Activated naive CD8-positive, alpha-beta T cell treated with anti-CD3 and anti-CD28 coated beads for 36 hours (primary cell): Measurements from ENCODE around the gene CREBRF. TPM values are rescaled to one million over a fixed set of nuclear protein-coding genes. Genes with fewer than 3 reads are reported as not detected.
A peak's percentile ranks its signal among the peaks of the same experiment; 100 is the strongest.
"Not testable (repeated sequence)": the region's sequence is repeated elsewhere in the genome, so short reads cannot be mapped to it uniquely, and the experiment has no call there.

Experiments used
- DNase-seq: peaks from one replicate; pipeline ENCODE4 v3.0.0; 2021
- H3K27ac Mint-ChIP-seq: one replicate; pipeline ENCODE4 v1.8.0; 2022; ENCODE audit warnings: mild to moderate bottlenecking, moderate library complexity, mixed read lengths
- H3K27me3 Mint-ChIP-seq: one replicate; pipeline ENCODE4 v1.8.0; 2022; ENCODE audit warnings: mild to moderate bottlenecking, mixed read lengths
- H3K36me3 Mint-ChIP-seq: one replicate; pipeline ENCODE4 v1.8.0; 2021; ENCODE audit warnings: mild to moderate bottlenecking, mixed read lengths
- H3K4me1 Mint-ChIP-seq: one replicate; pipeline ENCODE4 v1.8.0; 2021; ENCODE audit warnings: mixed read lengths
- H3K4me3 Mint-ChIP-seq: one replicate; pipeline ENCODE4 v1.8.0; 2022; ENCODE audit warnings: mild to moderate bottlenecking, moderate library complexity, mixed read lengths
- H3K9me3 Mint-ChIP-seq: one replicate; pipeline ENCODE4 v1.8.0; 2022; ENCODE audit warnings: mixed read lengths
- total RNA-seq, 2 experiments: library from RNA; stranded (reverse); gene quantifications; one replicate each; pipeline ENCODE4 v1.2.3, GENCODE V29; 2021

The CREBRF gene
- total RNA-seq, 2 experiments from 2014 or later = 8.6 to 8.8 TPM

GRCh38 chr5:173051746-173052145 is 4.4 kb upstream of the CREBRF start:
- H3K4me1 Mint-ChIP-seq = peaks cover 23% of the 10 kb centered on the region
- H3K36me3 Mint-ChIP-seq = no peaks in the 10 kb centered on the region
- no peaks in the 10 kb centered on the region for H3K27me3 Mint-ChIP-seq
- no peak overlapping the region for H3K4me3 Mint-ChIP-seq
- H3K27ac Mint-ChIP-seq = no peak overlapping the region
- DNase-seq = no peak
- no peaks in the 10 kb centered on the region for H3K9me3 Mint-ChIP-seq

GRCh38 chr5:173053041-173053440 is 3.1 kb upstream of the CREBRF start:
- Mint-ChIP-seq H3K27me3 (no peaks in the 10 kb centered on the region), H3K4me3 (no peak overlapping the region), H3K27ac (no peak overlapping the region), H3K4me1 (peaks cover 23% of the 10 kb centered on the region), H3K9me3 (no peaks in the 10 kb centered on the region), H3K36me3 (no peaks in the 10 kb centered on the region)
- DNase-seq = no peak

- Mint-ChIP-seq H3K9me3 (no peaks in the 10 kb centered on the region), H3K27ac (peak overlapping the region; percentile 93), H3K4me1 (peaks cover 30% of the 10 kb centered on the region), H3K27me3 (no peaks in the 10 kb centered on the region), H3K36me3 (no peaks in the 10 kb centered on the region), H3K4me3 (peak overlapping the region; percentile 86)
- no peak for DNase-seq
Observed at GRCh38 chr5:173055042-173055721, 970 bp upstream of the CREBRF start.

DNA sequence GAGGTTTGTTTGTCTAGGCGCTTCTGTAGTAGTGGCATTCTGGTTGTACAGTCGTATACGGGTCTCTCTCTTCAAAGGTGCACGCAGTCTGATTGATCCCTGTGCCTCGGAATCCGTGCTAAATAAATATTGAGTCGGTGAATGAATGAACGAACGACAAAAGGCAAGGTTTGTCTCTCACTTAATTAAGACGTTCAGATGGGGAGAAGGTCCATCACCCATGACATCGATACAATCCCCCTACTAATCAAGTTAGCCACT is 500 bp upstream of the CREBRF start:
- Mint-ChIP-seq H3K9me3 (no peaks in the 10 kb centered on the region), H3K27me3 (no peaks in the 10 kb centered on the region), H3K4me3 (peak overlapping the region; percentile 86), H3K4me1 (peaks cover 34% of the 10 kb centered on the region), H3K36me3 (peaks cover 3% of the 10 kb centered on the region), H3K27ac (peak overlapping the region; percentile 93)
- no peak for DNase-seq

- no peak for DNase-seq
- Mint-ChIP-seq H3K4me3 (peak overlapping the region; percentile 95), H3K27ac (peak overlapping the region; percentile 95), H3K4me1 (peaks cover 43% of the 10 kb centered on the region), H3K9me3 (no peaks in the 10 kb centered on the region), H3K36me3 (peaks cover 3% of the 10 kb centered on the region), H3K27me3 (no peaks in the 10 kb centered on the region)
Observed at GRCh38 chr5:173056783-173057061, 570 bp downstream of the CREBRF start.

DNA sequence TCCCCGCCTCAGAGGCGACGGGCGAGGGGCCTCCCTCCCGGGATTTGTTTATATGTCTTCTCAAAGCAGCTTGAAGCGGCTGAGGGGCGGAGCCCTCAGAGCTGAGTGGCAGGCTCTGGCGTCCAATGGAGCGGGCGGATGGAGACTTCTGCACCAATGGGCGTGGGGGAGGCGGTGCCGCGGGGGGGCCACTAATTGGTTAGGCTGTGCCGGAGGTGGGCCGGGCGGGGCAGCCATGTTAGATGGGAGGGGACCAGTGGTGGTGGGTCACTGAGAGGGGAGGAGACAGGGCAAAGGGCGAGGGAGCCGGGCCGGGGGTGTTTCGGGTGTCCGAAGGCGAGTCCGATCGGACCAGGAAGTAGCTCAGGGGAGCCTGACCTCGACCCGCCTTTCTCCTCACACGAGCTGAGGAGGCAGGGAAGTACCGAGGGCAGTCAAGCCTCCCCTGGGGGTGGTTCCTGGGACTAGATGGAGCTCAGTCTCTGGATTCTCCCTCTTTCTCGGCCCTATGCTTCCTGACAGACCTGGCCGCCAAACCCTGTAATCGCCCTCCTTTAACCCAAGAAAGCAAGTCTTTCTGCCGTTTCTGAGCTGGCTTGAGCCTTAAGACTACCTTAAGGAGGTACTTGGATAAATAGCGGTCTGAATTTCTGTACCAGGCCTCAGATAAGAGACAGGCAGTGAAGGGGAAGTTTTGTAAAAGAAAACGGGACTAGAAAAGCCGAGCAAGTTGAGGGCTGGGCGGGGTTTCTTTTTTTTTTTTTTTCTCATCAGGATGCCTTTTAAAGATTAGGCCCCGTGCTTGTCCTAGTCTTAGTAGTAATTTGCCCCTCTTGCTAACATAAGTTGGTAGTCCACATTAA is 1.1 kb downstream of the CREBRF start:
- H3K4me1 Mint-ChIP-seq = peaks cover 47% of the 10 kb centered on the region
- no peaks in the 10 kb centered on the region for H3K9me3 Mint-ChIP-seq
- no peaks in the 10 kb centered on the region for H3K27me3 Mint-ChIP-seq
- peak; percentile 99 for DNase-seq
- peak overlapping the region; percentile 95 for H3K4me3 Mint-ChIP-seq
- H3K36me3 Mint-ChIP-seq = peaks cover 3% of the 10 kb centered on the region
- peak overlapping the region; percentile 95 for H3K27ac Mint-ChIP-seq

DNA sequence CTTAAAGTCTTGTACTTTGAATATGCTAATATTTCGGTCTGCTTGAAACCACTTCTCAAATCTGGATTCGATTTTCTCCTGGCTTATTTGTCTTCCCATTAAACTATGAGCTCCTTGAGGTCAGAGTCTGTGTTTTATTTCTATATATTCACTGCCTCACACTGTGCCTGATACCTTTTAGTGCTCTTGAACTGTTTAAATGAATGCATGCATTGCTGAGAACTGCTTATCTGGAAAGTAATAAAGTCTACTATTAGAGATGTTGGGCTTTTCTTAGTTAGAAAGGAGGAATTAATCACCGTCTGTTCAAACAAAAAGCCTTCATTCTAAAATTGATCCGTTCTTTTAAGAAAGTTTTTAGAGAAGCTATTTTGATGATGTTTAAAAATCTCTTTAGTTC is 6.0 kb downstream of the CREBRF start:
- Mint-ChIP-seq H3K36me3 (peaks cover 5% of the 10 kb centered on the region), H3K27ac (peak overlapping the region; percentile 90), H3K4me3 (peak overlapping the region; percentile 22), H3K27me3 (no peaks in the 10 kb centered on the region), H3K9me3 (no peaks in the 10 kb centered on the region), H3K4me1 (peaks cover 57% of the 10 kb centered on the region)
- DNase-seq = no peak

DNA sequence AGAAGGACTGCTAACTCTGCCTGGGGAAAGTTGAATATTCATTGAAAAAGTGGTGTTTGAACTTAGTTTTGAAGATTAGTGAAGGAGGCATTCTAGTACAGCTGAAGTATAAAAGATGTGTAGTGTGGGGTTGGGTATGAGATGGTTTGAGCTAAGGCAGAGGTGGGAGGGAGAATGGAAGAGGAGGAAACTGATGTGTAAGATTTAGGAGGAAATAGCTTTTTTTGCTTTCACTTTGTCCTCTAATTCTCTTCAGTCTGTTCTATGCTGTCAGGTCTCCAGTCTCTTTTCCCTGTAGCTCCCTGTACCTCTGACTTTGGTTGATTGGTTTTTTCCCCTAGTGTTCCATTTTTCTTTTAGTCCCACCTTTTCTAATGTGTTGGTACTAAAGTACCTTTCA is 9.0 kb downstream of the CREBRF start:
- Mint-ChIP-seq H3K9me3 (no peaks in the 10 kb centered on the region), H3K4me3 (peak overlapping the region; percentile 70), H3K4me1 (peaks cover 69% of the 10 kb centered on the region), H3K36me3 (peaks cover 11% of the 10 kb centered on the region), H3K27ac (peak overlapping the region; percentile 82), H3K27me3 (no peaks in the 10 kb centered on the region)
- no peak for DNase-seq

- no peak for DNase-seq
- Mint-ChIP-seq H3K4me3 (peak overlapping the region; percentile 39), H3K27ac (peak overlapping the region; percentile 67), H3K4me1 (peaks cover 49% of the 10 kb centered on the region), H3K36me3 (peaks cover 7% of the 10 kb centered on the region), H3K9me3 (no peaks in the 10 kb centered on the region), H3K27me3 (no peaks in the 10 kb centered on the region)
Observed at GRCh38 chr5:173069671-173070070, 13.5 kb downstream of the CREBRF start.

- peaks cover 37% of the 10 kb centered on the region for H3K4me1 Mint-ChIP-seq
- H3K27ac Mint-ChIP-seq = no peak overlapping the region
- H3K27me3 Mint-ChIP-seq = no peaks in the 10 kb centered on the region
- no peak overlapping the region for H3K4me3 Mint-ChIP-seq
- DNase-seq = no peak
- H3K9me3 Mint-ChIP-seq = peaks cover 2% of the 10 kb centered on the region
- H3K36me3 Mint-ChIP-seq = no peaks in the 10 kb centered on the region
Observed at GRCh38 chr5:173075137-173075843, 19.1 kb downstream of the CREBRF start.

DNA sequence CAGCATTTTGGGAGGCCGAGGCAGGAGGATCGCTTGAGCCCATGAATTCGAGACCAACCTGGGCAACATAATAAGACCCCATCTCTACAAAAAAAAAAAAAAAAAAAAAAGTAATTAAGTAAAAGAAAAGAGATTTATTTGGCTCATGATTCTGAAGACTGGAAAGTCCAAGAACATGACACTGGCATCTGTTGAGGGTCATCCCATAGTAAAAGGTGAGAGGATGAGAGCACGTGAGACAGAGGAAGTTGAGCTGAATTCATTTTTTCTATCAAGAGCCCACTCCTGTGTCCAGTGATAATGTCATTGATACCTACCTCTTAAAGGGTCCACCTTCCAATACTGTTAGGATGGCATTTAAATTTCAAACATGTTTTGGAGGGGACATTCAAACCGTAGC is 19.8 kb downstream of the CREBRF start:
- Mint-ChIP-seq H3K27me3 (no peaks in the 10 kb centered on the region), H3K27ac (no peak overlapping the region), H3K4me3 (no peak overlapping the region), H3K4me1 (peaks cover 40% of the 10 kb centered on the region), H3K36me3 (no peaks in the 10 kb centered on the region), H3K9me3 (peaks cover 2% of the 10 kb centered on the region)
- DNase-seq = no peak

DNA sequence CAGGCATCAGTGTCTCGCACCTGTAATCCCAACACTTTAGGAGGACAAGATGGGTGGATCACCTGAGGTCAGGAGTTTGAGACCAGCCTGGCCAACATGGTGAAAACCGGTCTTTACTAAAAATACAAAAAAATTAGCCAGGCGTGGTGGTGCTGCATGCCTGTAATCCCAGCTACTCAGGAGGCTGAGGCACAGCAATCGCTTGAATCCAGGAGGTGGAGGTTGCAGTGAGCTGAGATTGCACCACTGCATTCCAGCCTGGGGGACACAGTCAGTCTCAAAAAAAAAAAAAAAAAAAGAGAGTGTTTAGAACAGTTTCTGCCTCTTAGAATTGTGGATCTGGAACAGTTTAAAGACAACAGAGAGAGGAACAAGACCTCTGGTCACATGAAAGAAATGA is 20.3 kb downstream of the CREBRF start:
- not testable (repeated sequence) for H3K27me3 Mint-ChIP-seq, H3K9me3 Mint-ChIP-seq, H3K27ac Mint-ChIP-seq, H3K4me3 Mint-ChIP-seq, DNase-seq, H3K36me3 Mint-ChIP-seq
- peaks cover 40% of the 10 kb centered on the region for H3K4me1 Mint-ChIP-seq

DNA sequence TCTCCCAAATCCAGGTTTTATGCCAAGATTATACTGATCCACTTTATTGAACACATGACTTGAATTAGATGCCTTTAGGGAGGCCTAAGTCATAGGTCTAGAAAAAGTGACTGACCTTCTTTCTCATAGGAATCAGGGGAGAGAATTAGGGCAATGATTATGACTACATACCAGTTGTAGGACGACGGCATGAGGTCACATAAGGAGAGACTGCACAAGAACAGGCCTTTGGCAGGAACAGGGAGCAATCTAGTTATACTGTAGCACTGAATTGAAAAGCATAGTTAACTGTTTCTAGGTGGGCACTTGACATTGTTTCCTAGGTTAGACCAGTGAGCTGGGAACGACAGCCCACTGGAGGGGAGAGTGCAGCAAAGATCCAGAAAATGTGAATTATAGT is 22.7 kb downstream of the CREBRF start:
- H3K4me1 Mint-ChIP-seq = peaks cover 34% of the 10 kb centered on the region
- H3K36me3 Mint-ChIP-seq = peaks cover 2% of the 10 kb centered on the region
- peaks cover 2% of the 10 kb centered on the region for H3K9me3 Mint-ChIP-seq
- H3K4me3 Mint-ChIP-seq = no peak overlapping the region
- no peak for DNase-seq
- no peak overlapping the region for H3K27ac Mint-ChIP-seq
- no peaks in the 10 kb centered on the region for H3K27me3 Mint-ChIP-seq

- Mint-ChIP-seq H3K27me3 (no peaks in the 10 kb centered on the region), H3K4me3 (no peak overlapping the region), H3K27ac (no peak overlapping the region), H3K36me3 (peaks cover 13% of the 10 kb centered on the region), H3K9me3 (no peaks in the 10 kb centered on the region), H3K4me1 (peaks cover 21% of the 10 kb centered on the region)
- DNase-seq = no peak
Observed at GRCh38 chr5:173089581-173089980, 33.4 kb downstream of the CREBRF start.

GRCh38 chr5:173090639-173091038 is 34.5 kb downstream of the CREBRF start:
- Mint-ChIP-seq H3K36me3 (peaks cover 13% of the 10 kb centered on the region), H3K9me3 (no peaks in the 10 kb centered on the region), H3K4me3 (no peak overlapping the region), H3K4me1 (peaks cover 22% of the 10 kb centered on the region), H3K27ac (no peak overlapping the region), H3K27me3 (no peaks in the 10 kb centered on the region)
- DNase-seq = no peak
